Fibroblast of mammary gland (primary cell): Measurements from ENCODE around the gene B4GALNT3.
"Not testable (repeated sequence)": the region's sequence is repeated elsewhere in the genome, so short reads cannot be mapped to it uniquely, and the experiment has no call there.

Experiments
- DNase-seq: peaks from one replicate; pipeline ENCODE4 v3.0.0-alpha.2; 2010; ENCODE audit warnings: low read depth
- H3K4me3 ChIP-seq: 2 replicates; pipeline ENCODE4 v1.5.1; 2011; ENCODE audit warnings: low read depth, mild to moderate bottlenecking, low read length, moderate library complexity; ENCODE audit not compliant: control insufficient read depth
- TF ChIP-seq, protein P1 (sequence below): conservative IDR thresholded peaks from 2 replicates; pipeline ENCODE4 v1.5.1; 2011; ENCODE audit warnings: low read depth, low read length, inconsistent platforms; ENCODE audit not compliant: control insufficient read depth, insufficient read depth

The B4GALNT3 gene

GRCh38 chr12:459430-460258, at the start of gene B4GALNT3:
Gene B4GALNT3, plus strand, starts transcription at chr12:459939. Its CDS starts 438 bp downstream, at chr12:460377.
- TF ChIP-seq, protein P1, sequence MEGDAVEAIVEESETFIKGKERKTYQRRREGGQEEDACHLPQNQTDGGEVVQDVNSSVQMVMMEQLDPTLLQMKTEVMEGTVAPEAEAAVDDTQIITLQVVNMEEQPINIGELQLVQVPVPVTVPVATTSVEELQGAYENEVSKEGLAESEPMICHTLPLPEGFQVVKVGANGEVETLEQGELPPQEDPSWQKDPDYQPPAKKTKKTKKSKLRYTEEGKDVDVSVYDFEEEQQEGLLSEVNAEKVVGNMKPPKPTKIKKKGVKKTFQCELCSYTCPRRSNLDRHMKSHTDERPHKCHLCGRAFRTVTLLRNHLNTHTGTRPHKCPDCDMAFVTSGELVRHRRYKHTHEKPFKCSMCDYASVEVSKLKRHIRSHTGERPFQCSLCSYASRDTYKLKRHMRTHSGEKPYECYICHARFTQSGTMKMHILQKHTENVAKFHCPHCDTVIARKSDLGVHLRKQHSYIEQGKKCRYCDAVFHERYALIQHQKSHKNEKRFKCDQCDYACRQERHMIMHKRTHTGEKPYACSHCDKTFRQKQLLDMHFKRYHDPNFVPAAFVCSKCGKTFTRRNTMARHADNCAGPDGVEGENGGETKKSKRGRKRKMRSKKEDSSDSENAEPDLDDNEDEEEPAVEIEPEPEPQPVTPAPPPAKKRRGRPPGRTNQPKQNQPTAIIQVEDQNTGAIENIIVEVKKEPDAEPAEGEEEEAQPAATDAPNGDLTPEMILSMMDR = no peak
- no peak within 1 kb of the TSS for H3K4me3 ChIP-seq
- peak; percentile 12 for DNase-seq

GRCh38 chr12:414859-415258, 44.9 kb upstream of the B4GALNT3 start:
- DNase-seq = no peak
- TF ChIP-seq, protein P1 = no peak
- H3K4me3 ChIP-seq = no peak overlapping the region

GRCh38 chr12:418432-418831, 41.3 kb upstream of the B4GALNT3 start:
- TF ChIP-seq, protein P1 = no peak
- H3K4me3 ChIP-seq = no peak overlapping the region
- DNase-seq = no peak

GRCh38 chr12:422526-422925, 37.2 kb upstream of the B4GALNT3 start:
- no peak overlapping the region for H3K4me3 ChIP-seq
- TF ChIP-seq, protein P1 = no peak
- DNase-seq = no peak

DNA sequence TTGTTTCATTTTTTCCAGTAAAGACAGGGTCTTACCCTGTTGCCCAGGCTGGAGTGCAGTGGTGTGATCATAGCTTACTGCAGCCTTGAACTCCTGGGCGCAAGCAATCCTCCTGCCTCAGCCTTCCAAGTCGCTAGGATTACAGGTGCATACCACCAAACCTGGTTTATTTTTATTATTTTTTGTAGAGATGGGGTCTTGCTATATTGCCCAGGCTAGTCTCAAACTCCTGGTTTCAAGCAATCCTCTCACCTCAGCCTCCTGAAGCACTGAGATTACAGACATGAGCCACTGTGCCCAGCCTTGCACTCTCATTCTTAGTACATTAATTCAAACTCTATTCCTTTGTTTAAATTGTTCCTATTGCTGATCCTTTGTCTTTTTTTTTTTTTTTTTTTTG, 24.0 kb upstream of the B4GALNT3 start:
- H3K4me3 ChIP-seq, DNase-seq: not testable (repeated sequence)

DNA sequence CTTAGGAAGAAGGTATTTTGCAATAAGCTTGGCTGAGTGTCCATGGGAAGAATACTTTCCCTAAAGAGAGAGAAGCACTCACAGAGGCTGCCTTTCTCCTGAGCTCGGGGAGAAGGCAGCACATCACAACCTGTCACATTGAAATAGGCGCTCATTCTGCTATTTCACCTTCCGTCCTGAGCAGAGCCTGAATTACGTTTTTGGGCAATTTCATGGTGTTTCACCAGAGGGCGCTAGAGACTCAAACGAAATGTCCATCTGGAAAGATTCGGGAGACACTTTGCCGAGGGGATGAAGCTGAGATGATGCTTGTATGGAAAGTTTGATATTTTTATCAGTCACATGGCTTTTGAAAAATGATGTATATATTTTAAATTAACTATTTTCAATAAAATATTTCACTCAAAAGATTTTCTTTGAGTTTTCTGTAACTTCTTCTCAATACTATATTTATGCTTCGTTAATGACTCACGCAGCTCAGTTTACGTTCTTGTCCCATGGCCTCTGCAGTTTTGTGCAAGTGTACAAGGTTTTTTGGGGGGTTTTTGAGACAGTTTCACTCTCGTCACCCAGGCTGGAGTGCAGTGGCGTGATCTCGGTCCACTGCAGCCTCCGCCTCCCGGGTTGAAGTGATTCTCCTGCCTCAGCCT, 17.4 kb upstream of the B4GALNT3 start:
- TF ChIP-seq, protein P1 = peak; percentile 83
- H3K4me3 ChIP-seq = no peak overlapping the region
- DNase-seq = peak; percentile 48

GRCh38 chr12:447141-447540, 12.6 kb upstream of the B4GALNT3 start:
- no peak overlapping the region for H3K4me3 ChIP-seq
- TF ChIP-seq, protein P1 = no peak
- no peak for DNase-seq
